Activated T-helper 1 cell treated with anti-CD3 and anti-CD28 coated beads, Interleukin-2, amount 50 U/mL, for 16 hours (primary cell): ENCODE measurements around the gene TMBIM1.
A peak's percentile ranks its signal among the peaks of the same experiment; 100 is the strongest.

ENCODE experiments used
- DNase-seq, 2 donors: peaks; one replicate each; pipeline ENCODE4 v3.0.0-alpha.2; 2020; ENCODE audit warnings: low read depth in 1 of 2, low spot score in 1 of 2

Gene TMBIM1

DNA sequence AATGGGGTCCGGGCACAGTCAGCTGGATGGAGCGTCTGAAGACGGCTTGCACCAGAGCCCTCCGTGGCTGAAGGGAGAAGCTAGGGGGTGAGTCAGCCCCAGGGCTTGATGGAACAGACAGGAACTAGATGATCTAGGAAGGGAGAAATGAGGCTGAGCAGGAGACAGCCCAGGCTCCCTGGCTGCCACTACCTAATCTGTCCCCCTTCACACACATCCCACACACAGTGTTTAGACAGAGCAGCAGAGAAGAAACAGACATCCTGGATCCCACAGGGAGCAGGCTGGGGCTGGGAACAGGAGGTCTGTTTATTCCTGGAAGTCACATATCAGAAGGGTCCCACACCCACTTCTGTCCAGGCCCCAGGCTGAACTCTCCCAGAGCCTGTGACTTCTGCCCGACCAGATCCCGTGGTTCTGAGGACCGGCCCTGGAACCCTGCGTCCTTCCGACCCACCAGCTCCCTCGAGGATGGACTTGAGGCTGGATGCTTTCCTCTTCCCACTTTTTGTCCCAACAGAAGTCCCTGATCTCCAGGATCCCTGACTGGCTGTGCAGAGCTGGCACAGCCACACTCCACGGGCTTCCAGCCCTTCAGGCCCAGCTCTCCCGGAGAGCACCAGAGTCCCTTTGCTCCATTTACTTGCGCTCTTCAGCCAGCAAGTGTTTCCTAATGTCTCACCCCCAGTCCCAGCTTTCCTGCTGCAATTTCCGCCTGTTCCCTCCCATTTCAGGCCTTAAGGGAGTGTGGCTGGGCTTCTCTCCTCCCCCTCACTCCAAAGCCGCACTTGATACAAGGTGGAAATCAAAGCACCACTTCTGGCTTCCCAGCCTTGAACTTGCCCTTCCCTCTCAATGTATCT is 33.0 kb downstream of the TMBIM1 start:
- DNase-seq = no peak

DNA sequence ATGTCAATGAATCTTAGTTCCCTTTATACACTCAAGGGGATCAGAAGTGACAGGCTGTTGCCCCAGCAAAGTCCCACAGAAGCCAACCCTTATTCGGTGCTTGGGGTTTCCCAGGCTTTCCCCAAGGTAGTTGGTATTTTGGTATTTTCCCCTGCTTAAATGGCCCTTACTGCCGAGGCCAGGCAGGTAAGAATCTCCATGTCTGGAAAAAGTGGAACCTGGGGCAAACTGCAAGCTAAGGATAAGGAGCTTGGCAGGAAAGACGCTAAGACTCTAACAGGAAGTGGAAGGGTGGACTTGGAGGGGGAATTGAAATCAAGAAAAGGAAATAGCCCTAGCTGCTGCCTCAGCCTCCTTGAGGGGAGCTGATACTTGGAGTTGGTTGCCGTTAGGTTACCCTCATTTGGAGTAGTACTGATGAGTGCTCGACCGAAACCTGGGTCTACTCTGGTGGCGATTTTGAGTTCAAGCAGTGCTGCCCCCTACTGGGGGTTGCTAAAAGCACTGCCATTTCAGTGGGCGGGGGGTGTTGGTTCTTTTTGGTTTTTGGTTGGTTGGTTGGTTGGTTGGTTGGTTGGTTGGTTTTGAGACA is 34.8 kb downstream of the TMBIM1 start:
- DNase-seq = peak; percentile 22 to 49

DNA sequence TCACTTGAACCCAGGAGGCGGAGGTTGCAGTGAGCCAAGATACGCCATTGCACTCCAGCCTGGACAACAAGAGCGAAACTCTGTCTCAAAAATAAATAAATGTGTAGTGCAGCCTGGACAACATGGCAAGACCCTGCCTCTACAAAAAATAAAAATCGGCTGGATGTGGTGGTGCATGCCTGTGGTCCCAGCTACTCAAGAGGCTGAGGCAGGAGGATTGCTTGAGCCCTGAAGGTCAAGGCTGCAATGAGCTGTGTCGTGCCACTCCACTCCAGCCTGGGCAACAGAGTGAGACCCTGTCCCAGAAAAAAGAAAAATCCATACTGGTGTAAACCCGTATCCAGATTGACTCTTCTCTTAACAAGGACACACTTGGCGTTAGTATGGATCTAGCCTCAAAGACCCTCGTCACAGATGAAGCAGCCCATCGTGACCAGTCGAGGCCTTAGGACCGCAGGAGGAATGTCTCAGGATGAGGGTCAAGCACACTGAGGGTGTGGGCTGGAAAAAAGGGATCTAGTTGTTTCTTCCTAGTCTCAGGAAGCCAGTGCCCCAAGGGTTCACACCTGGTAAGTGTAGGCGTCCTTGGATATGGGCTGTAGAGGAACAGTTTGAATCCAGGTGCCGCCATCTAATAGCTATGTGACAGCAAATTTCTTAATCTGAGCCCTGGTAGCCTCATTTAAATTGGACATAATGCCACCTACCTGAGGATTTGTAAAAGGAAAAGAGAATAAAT is 35.5 kb downstream of the TMBIM1 start:
- no peak for DNase-seq

DNA sequence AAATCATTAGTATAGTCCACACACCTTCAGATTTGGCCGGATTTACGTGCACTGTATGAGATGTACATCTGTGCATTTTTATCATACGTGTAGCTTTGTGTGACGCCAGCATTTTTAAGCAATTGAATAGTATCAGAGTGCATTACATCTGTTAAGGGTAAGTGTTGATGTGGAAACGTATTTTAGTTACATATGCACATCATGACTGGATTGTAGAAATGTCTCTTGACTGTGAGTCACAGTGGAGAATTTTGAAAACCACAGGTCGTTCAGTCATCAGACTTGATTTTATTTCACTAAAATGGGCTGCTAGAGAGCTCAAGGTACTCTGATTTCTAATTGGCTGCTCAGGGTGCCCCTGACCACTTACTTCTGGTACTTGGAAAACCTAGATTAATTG is 36.9 kb downstream of the TMBIM1 start:
- DNase-seq = no peak

DNA sequence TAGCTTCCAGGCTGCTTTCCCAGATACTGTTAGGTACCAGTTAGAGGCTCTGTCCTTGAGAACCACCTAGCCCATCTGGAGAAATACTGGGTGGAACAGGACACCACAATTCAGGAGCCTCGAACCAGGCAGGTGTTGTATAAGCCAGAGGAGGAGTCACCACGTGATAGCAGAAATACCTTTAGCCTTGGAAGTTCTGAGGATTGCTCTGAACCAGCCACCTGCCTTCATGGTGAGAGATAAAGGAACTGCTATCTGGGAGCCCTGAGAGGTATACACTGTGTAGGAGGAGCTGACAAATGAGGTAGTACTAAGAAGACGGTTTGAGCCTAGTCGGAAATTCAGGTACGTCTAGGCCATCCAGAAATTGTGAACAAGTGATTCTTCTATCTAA is 39.1 kb downstream of the TMBIM1 start:
- DNase-seq = no peak

DNA sequence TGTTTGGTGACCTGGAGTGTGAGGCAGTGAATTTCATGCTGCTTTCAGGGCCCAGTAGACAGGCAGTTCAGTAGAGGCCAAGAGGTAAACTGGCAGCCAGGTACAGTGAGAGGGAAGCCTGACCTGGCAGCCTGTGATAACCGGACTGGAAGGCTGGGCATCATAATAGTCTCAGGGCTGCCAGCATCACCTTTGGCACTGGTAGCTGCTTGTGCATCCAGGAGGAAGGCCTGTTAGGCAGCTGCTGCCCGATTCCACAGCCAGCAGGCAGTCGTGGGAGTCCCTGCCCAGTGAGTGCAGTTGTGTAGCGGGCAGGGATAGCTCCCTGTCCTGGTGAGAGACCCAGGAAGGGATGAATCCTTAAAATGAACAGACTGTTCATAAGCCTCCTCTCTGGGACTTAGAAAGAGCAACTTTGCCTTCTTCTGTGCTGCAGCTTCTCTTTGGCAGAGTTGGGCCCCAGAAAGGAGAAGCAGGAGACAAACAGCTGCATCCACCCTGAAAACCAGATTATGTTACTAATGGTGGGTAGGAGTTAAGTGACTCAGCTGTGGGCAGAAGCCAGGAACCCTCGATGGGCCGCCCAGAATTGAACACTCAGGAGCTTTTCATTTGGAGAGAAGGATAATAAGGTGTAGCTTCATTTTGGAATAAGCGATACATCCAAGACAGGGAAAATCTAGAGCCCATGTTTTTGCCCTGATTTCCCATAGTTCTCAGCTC is 39.6 kb downstream of the TMBIM1 start:
- no peak for DNase-seq

DNA sequence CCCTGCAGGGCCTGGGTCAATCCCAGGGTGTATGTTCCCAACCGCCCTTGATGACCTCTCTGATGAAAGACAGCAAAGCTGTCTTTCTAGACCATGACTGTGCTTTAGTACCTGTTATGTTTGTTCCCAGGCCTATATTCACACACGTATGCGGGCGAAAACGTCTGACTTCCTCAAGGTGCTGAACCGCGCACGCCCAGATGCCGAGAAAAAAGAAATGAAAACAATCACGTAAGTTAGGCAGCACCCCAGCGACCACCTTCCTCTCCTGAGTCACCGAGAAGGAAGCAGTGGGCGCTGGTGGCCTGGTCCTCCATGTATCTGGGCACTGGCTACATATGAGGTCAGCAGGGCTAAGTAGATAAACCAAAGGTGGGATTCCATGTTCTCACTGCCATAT is 42.6 kb downstream of the TMBIM1 start:
- DNase-seq = no peak

DNA sequence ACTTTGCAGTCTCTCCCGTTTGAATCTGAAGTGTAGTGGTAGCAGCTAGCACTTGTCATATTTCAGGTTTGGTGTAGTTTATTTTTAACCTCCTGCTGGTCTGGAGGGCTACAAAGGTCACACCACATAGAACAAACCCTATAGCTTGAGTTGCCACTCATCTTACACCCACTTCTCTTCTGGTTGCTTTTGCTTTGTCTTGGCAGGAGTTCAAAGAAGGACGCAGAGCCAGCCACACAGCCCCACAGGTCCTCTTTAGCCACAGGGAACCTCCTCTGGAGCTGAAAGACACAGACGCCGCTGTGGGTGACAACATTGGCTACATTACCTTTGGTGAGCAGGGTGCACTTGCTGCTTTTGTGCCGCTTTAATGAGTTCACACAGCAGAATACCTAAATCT is 47.1 kb downstream of the TMBIM1 start:
- DNase-seq = no peak

DNA sequence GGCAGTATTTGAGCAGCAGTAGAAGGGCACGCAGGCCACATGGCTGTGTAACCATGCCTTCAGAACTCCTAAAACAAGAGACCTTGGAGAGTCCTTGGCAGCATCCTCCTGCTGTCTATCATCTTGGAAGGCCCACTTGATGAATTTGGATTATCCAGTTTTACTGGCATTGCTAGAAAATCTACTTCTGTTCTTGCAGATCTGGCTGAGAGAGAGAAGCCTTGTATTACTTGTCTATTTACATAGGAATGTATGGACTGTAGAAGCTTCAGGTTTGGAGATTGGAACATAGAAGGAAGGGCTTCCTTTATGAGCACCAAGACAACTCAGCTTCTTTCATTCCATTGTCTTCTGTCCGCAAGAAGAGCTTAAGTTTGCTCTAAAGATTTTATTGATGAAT is 47.6 kb downstream of the TMBIM1 start:
- no peak for DNase-seq

DNA sequence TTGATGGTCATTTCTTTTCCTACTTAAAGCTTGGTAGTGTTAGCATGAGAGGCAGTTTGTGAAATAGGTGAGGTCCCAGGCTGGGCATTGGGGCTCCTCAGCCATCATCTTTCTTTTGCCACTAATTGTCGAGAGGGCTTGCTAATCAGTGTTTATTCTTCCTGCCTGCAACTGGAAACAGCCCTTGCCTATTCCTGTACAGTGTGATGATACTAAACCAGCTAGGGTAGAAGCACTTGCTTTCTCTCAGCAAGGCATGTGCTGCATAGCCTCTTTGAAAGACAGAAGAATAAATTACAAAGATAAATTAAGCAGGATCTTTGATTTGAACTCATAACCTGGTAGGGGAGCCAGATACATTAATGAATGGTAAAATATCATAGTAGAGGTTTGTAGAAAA is 48.1 kb downstream of the TMBIM1 start:
- DNase-seq = no peak

DNA sequence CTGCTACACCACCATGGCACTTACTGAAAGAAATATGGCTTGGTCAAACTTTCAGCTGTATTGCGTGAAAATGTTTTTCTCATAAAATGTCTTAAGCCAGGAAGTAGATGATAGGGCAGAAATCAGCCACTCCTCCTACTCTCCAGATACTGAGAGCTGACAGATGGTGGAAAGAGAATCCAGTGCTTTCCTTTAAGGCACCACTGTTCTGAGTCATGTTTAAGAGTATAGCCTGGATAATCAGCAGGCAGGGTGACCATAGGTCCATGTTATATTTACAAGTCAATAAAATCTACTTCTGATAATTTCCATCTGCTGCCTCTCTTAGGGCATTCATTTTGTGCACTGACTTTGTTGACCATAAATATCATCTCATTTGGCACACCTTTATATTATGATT is 53.4 kb downstream of the TMBIM1 start:
- no peak for DNase-seq

DNA sequence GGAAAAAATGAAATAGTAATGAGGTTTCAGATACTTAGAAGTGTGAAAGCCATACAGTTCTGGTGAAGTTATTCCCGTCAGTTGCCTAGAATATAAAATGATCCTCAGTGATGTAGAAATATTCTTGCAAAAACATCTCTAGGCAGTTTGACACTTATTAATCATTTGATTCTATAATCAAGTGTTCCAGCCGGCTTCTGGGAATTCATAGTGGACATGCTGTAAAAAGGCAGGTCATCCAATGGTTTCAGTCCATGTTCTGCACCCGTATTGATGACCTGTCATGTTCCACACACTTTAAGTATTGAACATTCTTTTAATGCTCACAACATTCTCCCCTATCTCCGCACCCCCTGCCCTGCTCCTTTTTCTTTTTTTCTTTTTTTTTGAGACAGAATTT is 55.5 kb downstream of the TMBIM1 start:
- DNase-seq = no peak

DNA sequence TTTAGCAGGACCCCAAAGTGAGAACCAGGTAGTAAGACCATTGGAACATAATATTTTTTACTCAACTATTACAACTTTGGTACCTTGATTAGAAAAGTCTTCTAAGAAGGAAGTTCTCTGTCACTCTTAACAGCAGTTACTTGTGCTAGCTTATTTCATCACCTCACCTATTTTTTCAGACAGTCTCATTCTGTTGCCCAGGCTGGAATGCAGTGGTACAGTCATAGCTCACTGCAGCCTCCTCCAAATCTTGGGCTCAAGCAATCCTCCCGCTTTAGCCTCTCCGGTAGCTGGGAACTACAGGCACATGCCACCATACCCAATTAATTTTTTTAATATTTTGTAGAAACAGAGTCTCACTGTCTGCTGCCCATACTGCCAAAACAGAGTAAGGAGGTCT is 57.3 kb downstream of the TMBIM1 start:
- DNase-seq = no peak

DNA sequence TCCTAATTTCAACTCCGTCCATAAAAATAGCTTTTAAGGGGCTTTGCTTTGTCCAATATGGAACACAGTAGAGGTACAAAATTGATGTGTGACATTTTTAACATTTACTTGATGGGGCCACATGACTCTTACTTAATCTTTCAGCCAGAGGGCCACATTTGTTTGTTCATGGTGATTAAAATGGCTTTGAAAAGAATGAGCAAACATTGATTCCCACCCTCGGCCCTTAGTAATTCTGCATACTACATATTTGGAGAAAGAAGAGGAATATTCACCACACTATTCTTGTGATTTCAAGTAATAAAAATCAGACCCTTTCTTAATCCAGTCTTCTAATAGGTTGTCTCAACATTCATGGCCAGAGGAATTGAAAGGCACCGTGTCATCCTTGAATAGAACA is 57.8 kb downstream of the TMBIM1 start:
- DNase-seq = no peak

DNA sequence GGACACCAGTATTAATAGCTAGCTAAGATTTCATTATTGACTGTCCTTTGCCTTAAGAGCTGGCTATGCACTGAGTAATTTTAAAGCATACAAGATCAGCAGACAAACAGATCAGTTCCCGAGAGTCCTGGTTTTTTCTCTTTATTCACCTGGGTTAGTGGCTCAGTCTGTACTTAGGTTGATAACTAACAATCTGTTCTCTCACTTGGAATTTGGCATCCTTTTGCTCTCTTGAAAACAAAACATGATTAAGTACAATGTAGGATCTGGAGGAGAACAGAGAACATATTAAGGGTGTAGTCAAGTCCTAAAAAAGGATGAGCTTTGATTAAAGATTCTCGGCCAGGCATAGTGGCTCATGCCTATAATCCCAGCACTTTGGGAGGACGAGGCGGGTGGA is 58.8 kb downstream of the TMBIM1 start:
- no peak for DNase-seq

DNA sequence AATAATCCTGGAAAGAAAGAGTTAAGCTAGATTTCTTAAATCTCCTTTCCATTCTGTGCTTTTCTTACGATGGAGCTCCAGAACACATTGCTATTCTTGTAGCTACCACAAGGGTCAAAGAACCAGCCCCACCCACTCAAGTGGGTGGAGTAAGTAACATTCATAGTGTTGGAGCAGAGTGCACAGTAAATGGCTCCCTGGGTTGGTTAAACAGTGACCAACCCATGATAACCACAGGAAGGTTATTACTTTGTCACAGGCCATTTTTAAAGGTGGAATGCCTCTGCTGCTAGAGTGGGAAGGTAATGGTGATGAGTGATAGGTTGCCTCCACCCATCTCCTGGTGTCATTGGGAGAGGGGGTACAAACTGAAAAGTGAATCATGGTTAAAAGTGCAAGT is 61.4 kb downstream of the TMBIM1 start:
- no peak for DNase-seq

DNA sequence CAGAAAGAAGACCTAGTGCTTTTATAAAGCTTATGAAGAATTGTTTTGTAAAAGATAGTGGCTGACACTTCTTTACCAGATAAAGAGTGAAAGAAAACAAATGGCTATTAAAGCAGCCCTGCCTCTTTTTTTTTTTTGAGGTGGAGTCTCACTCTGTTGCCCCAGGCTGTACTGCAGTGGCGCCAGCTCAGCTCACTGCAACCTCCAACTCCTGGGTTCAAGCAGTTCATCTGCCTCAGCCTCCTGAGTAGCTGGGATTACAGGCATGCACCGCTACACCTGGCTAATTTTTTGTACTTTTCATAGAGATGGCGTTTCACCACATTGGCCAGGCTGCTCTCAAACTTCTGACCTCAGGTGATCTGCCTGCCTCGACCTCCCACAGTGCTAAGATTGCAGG is 62.5 kb downstream of the TMBIM1 start:
- DNase-seq = no peak

DNA sequence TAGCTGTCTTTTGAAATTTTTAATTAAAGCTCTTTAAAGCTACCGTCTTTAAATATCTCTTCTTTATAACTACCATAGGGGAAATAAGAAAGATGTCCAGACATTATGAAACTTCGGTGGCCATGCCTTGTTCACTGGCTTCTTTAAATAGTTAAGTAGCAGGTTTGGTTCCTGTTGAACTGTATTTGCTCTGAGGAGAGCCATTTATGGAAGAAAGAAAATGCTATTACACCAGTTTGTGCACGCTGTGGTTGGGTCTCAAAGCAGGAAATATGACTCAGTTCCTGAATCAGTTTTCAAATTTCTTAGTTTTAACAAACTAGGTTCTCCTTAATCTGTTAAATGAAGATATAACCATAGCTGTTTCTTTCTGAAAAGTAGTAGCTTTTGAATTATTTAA is 63.1 kb downstream of the TMBIM1 start:
- no peak for DNase-seq

DNA sequence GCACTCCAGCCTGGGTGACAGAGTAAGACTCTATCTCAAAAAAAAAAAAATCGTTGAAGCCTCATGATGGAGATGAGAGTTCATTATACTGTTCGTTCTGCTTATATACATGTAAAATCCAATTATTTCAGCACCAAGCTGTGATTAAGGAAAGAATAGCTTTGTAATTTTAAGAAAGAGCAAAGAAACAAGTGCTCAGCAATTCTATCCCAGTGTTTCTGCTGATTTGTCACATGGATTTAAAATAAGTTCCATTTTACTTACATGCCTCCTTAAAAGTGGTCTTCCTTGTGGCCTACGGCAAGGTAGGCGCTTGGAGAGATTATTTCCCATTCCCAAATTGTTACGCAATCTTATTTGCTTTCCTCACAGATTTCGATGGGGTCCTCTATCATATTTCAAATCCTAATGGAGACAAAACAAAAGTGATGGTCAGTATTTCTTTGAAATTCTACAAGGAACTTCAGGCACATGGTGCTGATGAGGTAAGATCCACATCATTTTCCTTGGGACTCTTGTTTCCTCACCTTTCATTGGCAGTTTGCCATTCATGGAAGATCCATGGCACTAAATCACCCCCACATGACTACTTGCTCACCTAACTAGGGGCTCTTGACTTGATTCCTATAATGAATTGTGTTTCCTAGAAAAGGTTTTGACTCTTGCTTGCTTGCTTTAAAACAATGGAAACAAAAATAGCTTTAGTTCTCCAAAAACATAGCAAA is 63.8 kb downstream of the TMBIM1 start:
- DNase-seq = no peak

DNA sequence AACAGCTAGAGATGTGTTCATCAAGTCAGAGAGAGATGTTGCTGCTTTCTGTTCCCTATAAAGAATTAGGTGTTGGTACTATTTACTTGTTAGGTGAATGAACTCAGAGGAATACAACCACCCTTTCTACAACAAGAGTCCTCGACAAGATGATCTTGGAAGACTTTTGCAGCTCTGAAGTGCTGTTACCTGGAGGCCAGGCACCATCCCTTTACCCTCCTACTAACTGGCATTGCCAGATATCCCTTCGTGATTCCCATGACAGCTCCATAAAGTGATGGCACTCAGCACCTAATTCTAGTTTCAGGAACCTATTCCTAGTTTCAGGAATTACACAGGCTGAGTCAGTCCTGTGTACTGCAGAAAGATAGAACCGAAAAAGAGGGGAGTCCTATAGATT is 65.4 kb downstream of the TMBIM1 start:
- DNase-seq = no peak
